ENCODE results near the gene EIF3B. TPM values are rescaled to one million over a fixed set of nuclear protein-coding genes. Genes with fewer than 3 reads are reported as not detected.

Gene EIF3B
- total RNA-seq, 1 donor from 2014 or later: 161 TPM

DNA sequence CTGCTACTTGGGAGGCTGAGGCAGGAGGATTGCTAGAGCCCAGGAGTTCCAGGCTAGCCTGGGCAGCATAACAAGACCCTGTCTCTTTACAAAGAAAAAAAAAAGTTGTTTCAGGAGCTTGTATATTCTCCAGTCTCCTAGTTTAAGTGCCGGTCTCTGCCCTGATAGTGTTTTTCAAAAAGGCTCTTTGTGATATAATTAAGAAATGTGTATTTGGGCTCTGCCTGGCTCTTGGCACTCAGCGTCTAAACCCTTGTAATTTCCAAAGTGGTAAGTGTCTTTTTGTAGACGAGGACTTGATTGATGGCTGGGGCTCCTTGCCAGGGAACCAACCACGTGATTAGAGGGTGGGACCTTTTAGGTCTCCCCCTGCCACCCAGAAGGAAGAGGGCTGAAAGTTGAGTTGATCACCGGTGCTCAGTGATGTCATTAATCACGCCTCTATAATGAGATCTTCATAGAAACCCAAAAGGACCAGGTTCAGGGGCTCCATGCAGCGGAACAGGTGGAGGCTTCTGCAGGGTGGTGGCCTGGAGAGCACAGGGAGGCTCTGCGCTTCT is 4.4 kb downstream of the EIF3B start:
- TF ChIP-seq, protein P1, sequence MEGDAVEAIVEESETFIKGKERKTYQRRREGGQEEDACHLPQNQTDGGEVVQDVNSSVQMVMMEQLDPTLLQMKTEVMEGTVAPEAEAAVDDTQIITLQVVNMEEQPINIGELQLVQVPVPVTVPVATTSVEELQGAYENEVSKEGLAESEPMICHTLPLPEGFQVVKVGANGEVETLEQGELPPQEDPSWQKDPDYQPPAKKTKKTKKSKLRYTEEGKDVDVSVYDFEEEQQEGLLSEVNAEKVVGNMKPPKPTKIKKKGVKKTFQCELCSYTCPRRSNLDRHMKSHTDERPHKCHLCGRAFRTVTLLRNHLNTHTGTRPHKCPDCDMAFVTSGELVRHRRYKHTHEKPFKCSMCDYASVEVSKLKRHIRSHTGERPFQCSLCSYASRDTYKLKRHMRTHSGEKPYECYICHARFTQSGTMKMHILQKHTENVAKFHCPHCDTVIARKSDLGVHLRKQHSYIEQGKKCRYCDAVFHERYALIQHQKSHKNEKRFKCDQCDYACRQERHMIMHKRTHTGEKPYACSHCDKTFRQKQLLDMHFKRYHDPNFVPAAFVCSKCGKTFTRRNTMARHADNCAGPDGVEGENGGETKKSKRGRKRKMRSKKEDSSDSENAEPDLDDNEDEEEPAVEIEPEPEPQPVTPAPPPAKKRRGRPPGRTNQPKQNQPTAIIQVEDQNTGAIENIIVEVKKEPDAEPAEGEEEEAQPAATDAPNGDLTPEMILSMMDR (conservative IDR thresholded peaks at IDR 0.05; ENCODE audit: low read depth, low read length): no peak
- DNase-seq (ENCODE audit: low read depth): no peak
- H3K4me3 ChIP-seq (ENCODE audit: low read depth, low read length): no peak overlapping the region

DNA sequence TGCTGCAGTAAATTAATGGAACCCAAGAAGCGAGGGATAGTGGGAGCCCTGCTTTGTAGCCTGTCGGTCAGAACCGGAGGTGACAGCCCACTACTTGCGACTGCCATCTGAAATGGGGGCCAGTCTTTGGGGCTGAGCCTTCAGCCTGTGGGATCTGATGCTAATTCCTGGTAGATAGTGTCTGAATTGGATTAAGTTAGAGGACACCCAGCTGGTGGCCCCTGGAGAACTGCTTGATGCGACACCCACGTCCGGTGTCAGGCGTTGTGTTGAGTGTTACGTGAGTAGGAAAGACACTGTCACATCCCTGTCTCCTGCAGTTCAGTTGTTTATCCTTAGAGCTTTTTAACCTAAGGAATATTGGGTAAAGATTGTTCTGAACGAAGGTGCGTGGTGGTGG is 5.0 kb downstream of the EIF3B start:
- TF ChIP-seq, protein P1 (conservative IDR thresholded peaks at IDR 0.05; ENCODE audit: low read depth, low read length): no peak
- no peak overlapping the region for H3K4me3 ChIP-seq (ENCODE audit: low read depth, low read length)
- no peak for DNase-seq (ENCODE audit: low read depth)

DNA sequence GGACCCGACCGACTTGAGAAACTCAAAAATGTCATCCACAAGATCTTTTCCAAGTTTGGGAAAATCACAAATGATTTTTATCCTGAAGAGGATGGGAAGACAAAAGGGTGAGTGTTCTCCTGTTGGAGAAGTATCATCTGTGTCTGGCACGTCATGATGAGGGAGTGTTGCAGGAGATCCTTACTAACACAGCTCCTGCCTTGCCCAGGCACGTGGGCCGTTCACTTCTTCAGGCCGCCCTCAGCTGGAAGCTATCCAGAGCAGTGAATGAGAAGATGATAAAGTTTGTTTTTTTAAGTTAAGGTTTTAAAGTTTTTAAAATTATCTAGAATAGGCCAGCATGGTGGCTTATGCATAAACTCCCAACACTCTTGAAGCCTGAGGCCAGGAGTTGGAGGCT is 6.2 kb downstream of the EIF3B start:
- no peak for DNase-seq (ENCODE audit: low read depth)
- TF ChIP-seq, protein P1 (conservative IDR thresholded peaks at IDR 0.05; ENCODE audit: low read depth, low read length): no peak

DNA sequence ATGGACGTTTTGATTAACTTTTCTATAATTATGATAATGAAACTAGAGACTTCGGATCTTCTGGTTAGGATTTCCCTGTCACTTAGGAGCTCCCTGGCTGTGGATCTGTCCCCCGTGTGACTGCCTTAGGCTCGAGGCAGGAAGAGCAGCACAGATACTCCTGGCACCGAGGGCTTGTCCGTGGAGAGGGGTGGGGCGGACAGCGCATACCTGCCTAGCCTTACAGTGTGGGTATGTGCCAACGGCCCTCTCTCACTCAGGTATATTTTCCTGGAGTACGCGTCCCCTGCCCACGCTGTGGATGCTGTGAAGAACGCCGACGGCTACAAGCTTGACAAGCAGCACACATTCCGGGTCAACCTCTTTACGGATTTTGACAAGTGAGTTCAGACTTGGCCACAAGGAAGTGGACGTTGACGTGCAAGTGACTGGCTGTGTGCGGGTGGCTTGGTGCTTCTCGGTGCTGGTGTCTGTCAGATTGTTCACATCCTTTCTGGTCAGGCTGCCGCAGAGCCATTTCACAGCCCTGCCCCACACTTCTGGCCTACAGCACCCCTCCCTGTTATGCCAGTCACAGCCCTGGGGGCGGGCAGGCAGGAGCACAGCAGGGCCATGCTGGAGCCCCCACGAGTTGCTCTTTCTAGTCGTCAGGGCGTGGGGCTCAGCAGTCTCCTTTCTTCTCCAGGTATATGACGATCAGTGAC is 7.9 kb downstream of the EIF3B start:
- no peak overlapping the region for H3K4me3 ChIP-seq (ENCODE audit: low read depth, low read length)
- DNase-seq (ENCODE audit: low read depth): no peak
- TF ChIP-seq, protein P1 (conservative IDR thresholded peaks at IDR 0.05; ENCODE audit: low read depth, low read length): no peak

More for the DNA sequence above, 6.2 kb downstream of the EIF3B start:
- no peak overlapping the region for H3K4me3 ChIP-seq (ENCODE audit: low read depth, low read length)

DNA sequence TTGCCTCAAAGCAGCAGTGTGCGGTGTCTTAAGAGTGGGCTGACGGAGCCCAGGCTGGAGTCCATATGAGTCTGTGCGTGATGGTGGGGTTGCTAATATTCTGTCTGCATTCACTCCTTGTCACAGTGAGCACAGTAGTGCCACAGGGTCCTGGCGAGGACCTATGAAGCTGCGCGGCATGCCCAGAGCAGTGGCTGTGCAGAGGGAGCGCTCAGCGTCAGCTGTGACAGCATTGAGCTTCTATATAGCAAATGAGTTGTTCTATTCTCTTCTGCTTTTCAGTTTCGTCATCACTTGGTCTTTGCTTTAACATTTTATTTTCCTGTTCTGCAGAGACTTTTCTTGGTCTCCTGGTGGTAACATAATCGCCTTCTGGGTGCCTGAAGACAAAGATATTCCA is 14.5 kb downstream of the EIF3B start:
- DNase-seq (ENCODE audit: low read depth): no peak
- TF ChIP-seq, protein P1 (conservative IDR thresholded peaks at IDR 0.05; ENCODE audit: low read depth, low read length): no peak
- no peak overlapping the region for H3K4me3 ChIP-seq (ENCODE audit: low read depth, low read length)

DNA sequence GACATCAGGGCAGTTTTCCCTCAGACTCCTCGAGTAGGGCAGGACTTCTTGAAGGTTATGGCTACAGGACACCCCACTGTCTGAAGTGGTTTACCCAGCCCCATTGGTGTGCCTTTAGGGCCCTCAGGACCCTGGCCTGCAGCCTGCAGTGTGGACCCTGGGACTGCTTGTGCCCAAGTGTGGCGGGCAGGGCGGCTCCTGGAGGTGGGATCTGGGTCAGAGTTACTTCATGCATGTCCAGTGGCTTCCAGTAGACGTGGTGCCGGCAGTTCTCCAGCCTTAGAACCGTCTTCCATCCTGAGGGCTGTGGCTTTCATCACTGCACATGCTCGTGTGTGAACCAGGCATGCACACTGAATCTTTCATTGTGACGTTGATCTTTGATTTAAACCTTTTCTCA is 16.7 kb downstream of the EIF3B start:
- TF ChIP-seq, protein P1 (conservative IDR thresholded peaks at IDR 0.05; ENCODE audit: low read depth, low read length): no peak
- no peak overlapping the region for H3K4me3 ChIP-seq (ENCODE audit: low read depth, low read length)
- DNase-seq (ENCODE audit: low read depth): no peak

DNA sequence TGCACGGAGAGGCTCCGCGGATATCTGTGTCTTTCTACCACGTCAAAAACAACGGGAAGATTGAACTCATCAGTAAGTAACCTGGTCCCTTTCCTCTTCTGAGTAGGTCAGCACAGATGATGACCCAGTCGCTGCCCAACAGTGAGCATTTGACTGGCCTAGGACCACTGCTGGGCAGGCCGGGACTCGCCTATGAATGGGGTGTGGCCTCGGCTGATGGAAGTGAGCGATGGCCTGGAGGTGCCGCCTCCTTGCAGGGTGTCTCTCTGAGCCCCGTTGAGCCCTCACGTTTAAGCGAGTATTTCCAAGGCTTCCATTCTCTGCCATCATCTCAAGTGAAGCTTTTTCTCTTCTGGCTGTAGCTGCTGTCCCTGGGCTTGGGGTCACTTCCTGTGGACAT is 18.1 kb downstream of the EIF3B start:
- TF ChIP-seq, protein P1 (conservative IDR thresholded peaks at IDR 0.05; ENCODE audit: low read depth, low read length): no peak
- H3K4me3 ChIP-seq (ENCODE audit: low read depth, low read length): no peak overlapping the region
- no peak for DNase-seq (ENCODE audit: low read depth)
